ENCODE measurements around the gene NVL. TPM values are rescaled to one million over a fixed set of nuclear protein-coding genes. Genes with fewer than 3 reads are reported as not detected.

The NVL gene
- total and polyA plus RNA-seq, 2 of the 8 experiments (the other 6 are each of a cell fraction or from before 2014, with no cell fraction given), result 22.7 to 45.8 TPM

DNA sequence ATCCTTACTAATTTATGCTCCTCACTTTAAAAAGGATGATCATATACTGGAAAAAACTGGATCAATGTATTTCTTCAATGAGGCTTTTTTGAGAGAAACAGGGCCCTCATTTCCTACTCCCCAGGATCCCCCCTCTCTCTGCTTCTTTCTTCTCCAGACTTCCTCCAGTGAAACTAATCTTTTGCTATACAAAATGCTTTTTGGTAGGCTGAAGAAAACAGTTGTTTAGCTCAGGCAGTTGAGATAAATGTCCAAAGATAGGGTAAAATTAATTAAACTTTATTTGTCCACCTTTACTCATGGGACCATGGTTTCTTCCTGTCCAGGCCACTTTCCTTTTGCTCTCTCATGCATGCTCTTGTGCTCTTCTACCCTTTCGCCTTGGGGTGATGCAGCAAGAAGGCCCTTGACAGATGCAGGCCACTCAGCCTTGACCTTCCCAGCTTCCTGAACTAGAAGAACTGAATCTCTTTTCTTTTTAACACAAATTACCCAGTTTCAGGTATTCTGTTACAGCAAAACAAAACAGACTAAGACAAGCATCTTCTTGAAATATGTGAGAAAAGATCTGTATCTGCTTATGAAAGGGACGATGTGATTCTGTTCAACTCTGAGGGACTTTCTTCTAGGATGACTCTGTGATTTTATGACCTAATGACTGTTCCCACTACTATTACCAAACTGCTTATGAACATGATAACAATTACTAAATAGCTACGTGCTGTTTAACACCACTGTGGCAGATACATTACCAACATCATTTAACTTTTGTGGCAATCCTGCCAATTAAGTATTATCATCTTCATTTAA, 63.7 kb downstream of the NVL start (continued):
- TF ChIP-seq, protein P1, sequence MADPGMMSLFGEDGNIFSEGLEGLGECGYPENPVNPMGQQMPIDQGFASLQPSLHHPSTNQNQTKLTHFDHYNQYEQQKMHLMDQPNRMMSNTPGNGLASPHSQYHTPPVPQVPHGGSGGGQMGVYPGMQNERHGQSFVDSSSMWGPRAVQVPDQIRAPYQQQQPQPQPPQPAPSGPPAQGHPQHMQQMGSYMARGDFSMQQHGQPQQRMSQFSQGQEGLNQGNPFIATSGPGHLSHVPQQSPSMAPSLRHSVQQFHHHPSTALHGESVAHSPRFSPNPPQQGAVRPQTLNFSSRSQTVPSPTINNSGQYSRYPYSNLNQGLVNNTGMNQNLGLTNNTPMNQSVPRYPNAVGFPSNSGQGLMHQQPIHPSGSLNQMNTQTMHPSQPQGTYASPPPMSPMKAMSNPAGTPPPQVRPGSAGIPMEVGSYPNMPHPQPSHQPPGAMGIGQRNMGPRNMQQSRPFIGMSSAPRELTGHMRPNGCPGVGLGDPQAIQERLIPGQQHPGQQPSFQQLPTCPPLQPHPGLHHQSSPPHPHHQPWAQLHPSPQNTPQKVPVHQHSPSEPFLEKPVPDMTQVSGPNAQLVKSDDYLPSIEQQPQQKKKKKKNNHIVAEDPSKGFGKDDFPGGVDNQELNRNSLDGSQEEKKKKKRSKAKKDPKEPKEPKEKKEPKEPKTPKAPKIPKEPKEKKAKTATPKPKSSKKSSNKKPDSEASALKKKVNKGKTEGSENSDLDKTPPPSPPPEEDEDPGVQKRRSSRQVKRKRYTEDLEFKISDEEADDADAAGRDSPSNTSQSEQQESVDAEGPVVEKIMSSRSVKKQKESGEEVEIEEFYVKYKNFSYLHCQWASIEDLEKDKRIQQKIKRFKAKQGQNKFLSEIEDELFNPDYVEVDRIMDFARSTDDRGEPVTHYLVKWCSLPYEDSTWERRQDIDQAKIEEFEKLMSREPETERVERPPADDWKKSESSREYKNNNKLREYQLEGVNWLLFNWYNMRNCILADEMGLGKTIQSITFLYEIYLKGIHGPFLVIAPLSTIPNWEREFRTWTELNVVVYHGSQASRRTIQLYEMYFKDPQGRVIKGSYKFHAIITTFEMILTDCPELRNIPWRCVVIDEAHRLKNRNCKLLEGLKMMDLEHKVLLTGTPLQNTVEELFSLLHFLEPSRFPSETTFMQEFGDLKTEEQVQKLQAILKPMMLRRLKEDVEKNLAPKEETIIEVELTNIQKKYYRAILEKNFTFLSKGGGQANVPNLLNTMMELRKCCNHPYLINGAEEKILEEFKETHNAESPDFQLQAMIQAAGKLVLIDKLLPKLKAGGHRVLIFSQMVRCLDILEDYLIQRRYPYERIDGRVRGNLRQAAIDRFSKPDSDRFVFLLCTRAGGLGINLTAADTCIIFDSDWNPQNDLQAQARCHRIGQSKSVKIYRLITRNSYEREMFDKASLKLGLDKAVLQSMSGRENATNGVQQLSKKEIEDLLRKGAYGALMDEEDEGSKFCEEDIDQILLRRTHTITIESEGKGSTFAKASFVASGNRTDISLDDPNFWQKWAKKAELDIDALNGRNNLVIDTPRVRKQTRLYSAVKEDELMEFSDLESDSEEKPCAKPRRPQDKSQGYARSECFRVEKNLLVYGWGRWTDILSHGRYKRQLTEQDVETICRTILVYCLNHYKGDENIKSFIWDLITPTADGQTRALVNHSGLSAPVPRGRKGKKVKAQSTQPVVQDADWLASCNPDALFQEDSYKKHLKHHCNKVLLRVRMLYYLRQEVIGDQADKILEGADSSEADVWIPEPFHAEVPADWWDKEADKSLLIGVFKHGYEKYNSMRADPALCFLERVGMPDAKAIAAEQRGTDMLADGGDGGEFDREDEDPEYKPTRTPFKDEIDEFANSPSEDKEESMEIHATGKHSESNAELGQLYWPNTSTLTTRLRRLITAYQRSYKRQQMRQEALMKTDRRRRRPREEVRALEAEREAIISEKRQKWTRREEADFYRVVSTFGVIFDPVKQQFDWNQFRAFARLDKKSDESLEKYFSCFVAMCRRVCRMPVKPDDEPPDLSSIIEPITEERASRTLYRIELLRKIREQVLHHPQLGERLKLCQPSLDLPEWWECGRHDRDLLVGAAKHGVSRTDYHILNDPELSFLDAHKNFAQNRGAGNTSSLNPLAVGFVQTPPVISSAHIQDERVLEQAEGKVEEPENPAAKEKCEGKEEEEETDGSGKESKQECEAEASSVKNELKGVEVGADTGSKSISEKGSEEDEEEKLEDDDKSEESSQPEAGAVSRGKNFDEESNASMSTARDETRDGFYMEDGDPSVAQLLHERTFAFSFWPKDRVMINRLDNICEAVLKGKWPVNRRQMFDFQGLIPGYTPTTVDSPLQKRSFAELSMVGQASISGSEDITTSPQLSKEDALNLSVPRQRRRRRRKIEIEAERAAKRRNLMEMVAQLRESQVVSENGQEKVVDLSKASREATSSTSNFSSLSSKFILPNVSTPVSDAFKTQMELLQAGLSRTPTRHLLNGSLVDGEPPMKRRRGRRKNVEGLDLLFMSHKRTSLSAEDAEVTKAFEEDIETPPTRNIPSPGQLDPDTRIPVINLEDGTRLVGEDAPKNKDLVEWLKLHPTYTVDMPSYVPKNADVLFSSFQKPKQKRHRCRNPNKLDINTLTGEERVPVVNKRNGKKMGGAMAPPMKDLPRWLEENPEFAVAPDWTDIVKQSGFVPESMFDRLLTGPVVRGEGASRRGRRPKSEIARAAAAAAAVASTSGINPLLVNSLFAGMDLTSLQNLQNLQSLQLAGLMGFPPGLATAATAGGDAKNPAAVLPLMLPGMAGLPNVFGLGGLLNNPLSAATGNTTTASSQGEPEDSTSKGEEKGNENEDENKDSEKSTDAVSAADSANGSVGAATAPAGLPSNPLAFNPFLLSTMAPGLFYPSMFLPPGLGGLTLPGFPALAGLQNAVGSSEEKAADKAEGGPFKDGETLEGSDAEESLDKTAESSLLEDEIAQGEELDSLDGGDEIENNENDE (IDR thresholded peaks at IDR 0.05; ENCODE audit: insufficient replicate concordance, low read length), result no peak
- TF ChIP-seq RAD21 (IDR thresholded peaks at IDR 0.05 in 1 of 2, conservative IDR thresholded peaks at IDR 0.05 in 1 of 2; ENCODE audit: low read depth in 2 of 2, low read length in 2 of 2) (no peak), RBBP5 (IDR thresholded peaks at IDR 0.05; ENCODE audit: borderline replicate concordance, low read depth, low read length) (no peak), YY1 (IDR thresholded peaks at IDR 0.05; ENCODE audit: low read depth, low read length) (no peak)

All from H1 (cell line).